NCI-H2196 (cell line): ENCODE data around the gene SLC31A1.
"Not testable (repeated sequence)": the region's sequence is repeated elsewhere in the genome, so short reads cannot be mapped to it uniquely, and the experiment has no call there.

Source experiments
- DNase-seq: peaks from one replicate; lab custom pipeline; 2025; ENCODE audit not compliant: unreplicated experiment; lab: John Stamatoyannopoulos, UW

The SLC31A1 gene

DNA sequence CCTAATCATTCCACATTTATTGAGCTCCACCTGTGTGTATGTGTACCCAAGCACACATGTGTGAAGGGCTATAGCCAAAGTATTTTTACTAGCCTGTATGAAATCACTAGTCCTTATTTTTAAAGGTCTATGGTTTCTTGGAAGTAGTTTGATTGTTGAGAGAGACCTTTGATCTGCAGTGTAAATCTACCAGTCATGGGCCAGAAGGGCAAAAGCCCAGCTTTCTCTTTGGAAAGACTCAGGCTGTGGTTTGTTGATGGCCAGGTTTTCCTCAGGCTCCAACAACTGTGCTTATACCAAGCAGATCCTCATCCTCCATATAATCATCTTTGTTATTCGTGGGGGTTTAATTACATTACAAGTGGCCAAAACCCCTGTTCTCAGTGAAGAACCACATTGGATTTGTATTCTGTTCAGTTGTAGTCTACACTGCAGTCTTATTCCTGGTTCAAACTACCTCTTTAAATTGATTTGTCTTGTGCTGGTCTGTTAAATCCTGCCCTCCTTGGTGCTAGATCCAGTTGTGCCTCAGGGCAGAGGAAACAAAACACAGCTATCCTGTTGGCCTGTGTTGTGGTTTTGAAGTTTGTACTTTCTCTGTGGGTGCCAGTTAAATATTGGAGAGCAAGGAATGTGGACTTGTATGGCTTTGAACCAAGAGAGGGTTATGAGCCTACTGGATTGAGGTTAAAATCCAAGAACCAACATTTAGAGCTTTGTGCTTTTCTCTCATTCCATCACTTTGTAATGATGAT is 40.8 kb downstream of the SLC31A1 start:
- DNase-seq: no peak

DNA sequence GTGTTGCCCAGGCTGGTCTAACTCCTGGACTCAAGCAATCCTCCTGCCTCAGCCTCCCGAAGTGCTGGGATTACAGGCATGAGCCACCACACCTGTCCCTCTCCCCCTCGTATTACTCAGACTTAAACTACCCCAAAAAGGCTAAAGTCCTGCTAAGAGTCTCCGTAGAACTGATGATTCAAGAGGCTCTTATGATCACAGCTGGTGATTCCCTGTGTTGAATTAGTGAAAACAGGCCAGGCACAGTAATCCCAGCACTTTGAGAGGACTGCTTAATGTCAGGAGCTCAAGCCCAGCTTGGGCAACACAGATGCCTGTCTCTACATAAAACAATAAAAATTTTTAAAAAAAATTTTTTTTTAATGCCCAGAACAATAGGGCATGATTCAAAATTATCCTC is 44.8 kb downstream of the SLC31A1 start:
- DNase-seq: no peak

DNA sequence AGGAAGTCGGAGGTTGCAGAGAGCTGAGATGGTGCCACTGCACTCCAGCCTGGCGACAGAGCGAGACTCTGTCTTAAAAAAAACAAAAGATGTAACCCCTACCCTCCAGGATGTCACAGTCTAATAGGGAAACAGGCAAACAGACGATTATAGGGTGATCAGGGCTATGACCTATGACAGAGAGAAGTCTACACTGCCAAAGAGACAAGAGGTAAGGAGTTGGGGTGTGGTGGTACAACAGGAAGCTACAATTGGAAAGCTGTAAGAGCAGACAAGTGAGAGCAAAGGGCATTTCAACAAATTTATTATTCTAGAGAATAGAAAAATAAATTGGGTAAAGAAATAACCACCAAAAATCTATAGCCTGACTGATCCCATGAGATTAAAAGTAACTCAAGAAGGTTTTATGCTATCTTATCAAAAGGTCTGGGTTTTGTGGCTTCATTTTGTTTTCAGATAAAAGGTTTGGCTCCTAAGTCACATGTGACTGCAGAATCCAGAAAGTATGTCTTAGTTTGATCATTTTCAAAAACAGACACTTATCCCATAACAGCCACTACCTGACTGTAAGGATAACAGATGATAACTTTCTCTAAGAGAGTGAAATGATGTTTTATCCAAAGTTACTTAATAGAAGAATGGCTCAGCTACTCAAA is 46.7 kb downstream of the SLC31A1 start:
- DNase-seq: no peak

DNA sequence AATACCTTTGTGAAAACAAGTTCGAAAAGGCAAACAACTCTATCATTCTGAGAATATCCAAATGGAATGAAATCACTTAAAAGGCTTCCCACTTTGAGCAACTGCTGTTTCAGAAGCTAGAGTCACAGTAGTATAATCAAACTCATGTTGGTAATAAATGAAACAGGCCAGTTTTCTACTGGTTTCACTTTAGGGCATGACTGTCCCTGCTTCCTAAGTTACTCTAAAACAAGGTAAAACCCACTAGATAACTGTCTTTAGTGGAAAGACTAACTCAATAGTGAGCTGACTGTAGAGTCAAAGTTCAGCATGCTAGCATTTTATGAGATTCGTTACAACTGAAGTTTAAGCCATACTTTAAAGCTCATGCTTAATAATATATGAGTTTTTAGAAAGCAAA is 48.0 kb downstream of the SLC31A1 start:
- DNase-seq: no peak

DNA sequence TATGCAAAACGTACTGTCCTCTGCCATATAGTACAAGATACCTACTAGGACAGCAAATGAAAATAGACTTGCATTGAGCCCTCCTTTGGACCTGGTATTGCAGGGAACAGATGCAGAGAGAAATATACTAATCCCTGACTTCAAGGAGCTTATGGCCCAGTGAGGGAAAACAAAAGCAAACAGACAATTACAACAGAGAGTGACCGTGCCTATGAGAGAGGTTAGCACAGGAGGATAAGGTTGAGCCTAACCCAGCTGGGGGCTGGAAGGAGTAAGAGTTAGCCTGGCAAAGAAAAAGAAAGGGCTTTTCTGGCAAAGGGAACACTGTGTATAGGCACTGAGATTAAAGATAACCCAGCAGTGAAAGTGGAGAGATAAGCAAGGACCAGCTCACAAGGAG is 48.5 kb downstream of the SLC31A1 start:
- no peak for DNase-seq

DNA sequence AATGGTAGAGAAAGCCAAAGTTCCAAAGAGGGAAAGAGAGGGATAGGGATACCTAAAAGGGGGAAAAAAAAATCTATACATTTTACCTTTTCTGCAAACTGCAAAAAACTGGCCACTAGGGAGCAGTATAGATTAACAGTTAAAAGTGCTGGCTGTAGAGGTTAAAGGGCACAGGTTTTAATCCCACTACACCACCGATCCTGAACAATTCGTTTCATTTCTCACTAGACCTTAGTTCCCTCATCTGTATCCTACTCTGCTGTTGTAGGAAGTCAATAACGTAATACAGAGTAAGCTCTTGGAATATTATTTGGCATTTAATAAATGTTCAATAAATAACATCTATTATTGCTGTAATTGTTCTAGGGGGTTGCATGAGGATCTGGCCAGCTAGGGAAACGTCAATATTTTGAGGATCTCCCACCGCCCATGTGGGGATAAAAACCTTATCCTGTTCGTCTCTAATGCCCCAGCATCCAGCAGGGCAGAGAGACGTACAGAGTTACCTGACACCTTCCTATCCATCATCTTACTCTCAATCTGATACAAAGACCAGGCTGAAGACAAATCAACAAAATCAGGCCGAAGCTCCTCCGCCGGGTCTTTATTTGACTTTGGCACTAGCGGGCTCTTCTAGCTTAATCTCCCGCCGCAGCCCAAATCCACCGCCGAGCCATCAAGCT is 53.3 kb downstream of the SLC31A1 start:
- peak; percentile 80 for DNase-seq

DNA sequence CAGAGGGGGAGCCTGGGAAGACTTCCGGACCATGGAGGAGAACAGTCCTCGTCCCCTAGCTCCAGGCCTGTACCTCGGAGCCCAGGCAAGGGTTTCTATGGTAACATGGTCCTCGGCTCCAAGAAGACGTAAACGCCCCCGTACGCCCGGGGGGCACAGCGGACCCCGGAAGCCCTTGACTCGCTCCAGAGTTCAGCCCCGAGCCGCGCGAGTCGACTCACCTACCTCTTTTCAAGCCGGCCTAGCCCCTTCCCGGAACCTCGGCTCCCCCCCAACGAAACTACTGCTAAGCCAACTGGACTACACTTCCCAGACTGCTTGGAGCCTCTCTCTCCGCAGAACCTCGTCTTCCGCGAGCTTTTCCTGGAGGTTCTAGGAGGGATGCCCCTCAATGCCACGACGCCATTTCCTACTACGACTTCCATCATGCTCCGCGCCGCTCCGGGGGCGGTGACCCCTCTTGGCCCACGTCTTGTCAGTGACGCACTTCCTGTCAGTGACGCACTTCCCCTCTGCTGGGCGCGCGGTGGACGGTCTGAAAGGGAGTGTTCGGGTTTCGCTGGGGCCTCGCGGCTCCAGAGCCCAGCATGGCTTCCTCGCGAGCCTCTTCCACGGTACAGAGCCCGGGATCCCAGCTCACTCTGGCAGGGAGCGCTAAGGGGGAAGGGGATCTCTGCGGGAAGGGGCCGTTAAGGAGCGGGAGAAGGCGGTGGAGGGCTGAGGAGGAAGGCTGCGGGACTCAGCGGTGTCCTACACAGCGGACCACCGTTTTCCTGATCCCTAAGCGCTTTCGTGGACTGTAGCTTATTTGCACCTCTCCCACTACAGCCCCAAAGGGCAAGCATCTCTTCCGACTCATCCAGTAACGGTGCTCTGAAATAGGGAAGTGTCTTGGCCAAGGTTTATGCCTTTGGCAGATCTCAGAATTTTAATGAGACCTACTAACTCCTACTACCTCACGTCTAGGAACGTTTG is 54.1 kb downstream of the SLC31A1 start, which contains the start of the genes CDC26 and PRPF4:
CDC26 (minus strand) TSS at position 416 of the 975 bp plus-strand sequence. CDS start 3,065 bp downstream, outside the sequence.
PRPF4 (plus strand) TSS at position 502 of the 975 bp plus-strand sequence; CDS start at position 588, 86 bp downstream.
- peak; percentile 97 for DNase-seq

DNA sequence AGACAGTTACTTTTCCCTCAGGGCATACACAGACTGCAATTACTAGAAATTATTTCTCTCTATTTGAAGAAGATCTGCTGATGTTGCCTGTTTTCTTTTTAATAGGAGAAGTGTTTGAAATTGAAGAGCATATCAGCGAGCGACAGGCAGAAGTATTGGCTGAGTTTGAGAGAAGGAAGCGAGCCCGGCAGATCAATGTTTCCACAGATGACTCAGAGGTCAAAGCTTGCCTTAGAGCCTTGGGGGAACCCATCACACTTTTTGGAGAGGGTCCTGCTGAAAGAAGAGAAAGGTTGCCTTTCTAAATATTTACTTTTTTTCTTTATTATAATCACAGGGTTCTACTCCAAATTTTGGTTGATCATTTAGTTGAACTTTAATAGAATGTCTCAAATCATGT is 57.5 kb downstream of the SLC31A1 start:
- DNase-seq: no peak

DNA sequence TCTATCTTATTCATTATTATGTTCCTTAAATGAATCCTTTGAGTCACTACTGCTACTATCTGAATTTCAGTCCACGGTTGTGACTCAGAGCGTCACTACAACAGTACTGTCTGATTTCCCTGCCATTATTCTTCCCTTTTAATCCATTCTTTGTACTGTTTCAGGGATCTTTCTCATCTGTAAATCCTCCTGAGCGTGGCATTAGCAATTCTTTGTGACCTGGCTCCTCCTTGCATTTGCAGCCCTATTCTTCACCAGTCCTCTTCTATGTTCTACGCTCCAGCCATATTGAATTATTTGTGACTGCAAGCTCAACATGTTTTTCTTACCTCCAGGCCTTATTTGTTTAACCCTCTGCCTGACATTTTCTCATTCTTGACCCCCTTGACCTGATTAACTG is 60.0 kb downstream of the SLC31A1 start:
- DNase-seq: no peak

DNA sequence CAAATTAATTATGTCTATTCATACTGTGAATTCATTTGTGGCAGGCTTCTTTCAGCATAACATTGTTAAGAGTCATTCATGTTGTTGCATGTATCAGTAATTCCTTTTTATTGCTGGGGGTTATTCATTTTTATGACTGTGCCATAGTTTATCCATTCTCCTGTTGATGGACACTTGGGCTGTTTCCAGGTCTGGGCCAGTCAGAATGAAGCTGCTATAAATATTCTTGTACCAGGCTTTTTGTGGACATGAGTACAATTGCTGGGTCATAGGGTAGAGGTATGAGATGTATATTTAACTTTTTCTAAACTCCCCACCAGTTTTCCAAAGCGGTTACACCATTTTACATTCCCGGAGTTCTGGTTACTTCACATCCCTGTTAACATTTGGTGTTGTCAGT is 67.7 kb downstream of the SLC31A1 start:
- DNase-seq: no peak

DNA sequence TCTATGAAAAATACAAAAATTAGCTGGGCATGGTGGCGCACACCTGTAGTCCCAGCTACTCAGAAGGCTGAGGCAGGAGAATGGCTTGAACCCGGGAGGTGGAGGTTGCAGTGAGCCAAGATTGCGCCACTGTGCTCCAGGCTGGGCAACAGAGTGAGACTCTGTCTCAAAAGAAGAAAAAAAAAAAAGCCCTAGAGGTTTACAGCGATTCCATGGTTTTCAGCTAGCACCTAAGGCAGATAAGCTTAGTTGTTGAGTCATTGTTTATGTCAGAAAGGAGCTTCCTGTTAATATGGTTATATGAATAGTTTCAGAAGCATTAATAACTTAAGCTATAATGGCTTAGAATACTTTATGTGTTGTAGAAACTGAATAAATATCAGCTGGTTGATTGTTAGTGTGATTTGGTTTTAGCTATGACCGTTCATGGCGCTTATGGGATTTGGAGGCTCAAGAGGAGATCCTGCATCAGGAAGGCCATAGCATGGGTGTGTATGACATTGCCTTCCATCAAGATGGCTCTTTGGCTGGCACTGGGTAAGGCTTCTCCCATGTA is 68.8 kb downstream of the SLC31A1 start:
- DNase-seq: no peak

DNA sequence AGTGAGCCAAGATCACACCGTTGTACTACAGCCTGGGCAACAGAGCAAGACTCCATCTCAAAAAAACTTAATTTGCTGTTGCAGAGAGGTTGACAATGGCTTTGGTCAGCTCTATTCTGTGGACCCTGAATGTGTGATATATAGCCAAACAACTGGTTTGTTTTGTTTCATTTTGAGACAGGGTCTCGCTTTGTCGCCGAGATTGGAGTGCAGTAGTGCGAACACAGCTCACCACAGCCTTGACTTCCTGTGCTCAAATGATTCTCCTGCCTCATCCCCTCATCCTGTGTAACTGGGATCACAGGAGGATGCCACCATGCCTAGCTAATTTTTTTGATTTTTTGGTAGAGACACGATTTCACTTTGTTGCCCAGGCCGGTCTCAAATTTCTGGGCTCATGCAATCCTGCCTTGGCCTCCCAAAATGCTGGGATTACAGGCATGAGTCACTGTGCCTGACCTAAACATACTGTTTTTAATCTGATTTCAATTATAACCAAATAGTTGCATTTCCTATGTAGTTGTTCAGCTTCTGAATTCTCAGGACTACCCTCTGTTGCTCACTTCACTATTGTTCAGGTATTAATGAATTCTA is 72.0 kb downstream of the SLC31A1 start:
- DNase-seq: no peak

DNA sequence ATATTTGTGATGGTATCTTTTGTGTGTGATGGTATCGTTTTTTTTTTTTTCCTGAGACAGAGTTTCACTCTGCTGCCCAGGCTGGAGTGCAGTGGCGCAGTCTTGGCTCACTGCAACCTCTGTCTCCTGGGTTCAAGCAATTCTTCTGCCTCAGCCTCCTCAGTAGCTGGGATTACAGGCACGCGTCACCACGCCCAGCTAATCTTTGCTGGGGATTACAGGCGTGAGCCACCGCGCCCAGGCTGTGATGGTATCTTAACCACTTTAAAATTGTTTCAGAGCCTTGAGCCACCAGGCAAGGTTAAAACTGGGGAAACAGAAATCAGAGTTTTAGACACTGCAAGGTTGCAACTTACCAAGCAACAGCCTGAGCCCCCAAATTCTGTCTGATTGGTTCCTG is 74.9 kb downstream of the SLC31A1 start:
- DNase-seq: not testable (repeated sequence)

DNA sequence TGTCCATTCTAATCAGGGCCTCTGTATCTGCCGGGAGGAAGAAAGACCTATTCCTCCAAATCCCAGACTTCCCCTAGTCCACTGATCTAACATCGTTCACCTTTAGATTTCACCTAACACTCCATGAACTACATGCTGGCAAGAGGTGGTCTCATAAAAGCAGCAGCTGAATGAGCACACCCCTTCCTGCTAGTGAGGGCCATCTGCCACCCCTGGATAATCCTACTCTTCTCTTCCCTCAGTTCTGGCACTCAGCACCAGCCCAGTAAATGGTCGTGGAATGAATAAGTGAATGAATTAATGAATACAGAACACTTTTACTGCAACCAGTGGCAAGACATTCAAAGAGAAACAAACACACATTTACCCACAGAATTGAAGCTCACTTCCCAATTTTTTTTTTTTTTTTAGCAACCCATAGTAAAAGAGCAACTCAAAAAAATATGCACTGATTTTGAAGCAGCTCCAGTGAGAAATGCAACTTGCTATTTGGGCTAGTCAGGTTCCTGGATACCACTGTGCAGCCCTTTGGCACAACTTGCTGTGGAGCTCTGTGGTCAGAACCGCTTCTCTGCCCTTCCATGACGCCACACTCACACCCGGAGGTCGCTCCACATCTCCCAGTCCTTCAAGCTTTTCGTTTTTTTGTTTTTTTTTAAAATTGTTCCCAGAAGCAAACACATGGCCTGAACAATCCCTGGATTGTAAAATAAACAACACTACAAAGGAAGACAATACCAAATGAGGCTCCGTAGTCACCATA is 75.6 kb downstream of the SLC31A1 start:
- no peak for DNase-seq

DNA sequence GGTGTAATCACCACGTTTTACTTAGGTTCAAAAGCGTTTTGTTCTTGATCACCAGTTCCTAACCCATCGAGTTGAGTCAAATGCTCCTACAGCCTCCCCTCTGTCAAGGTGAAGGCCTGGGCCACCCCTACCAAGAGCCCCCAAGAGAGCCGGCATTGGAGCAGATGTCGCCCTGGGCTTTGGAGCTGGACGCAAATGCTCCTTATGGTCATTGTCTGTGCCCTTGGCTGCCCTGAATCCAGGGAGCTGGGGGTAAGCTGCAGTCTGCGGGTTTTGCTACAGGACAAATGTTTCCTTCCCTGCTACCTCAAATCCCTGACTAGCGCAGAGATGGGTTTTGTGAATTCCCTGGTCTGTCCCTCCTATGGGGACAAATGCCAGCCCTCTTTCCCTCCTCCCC is 77.0 kb downstream of the SLC31A1 start:
- peak; percentile 39 for DNase-seq

DNA sequence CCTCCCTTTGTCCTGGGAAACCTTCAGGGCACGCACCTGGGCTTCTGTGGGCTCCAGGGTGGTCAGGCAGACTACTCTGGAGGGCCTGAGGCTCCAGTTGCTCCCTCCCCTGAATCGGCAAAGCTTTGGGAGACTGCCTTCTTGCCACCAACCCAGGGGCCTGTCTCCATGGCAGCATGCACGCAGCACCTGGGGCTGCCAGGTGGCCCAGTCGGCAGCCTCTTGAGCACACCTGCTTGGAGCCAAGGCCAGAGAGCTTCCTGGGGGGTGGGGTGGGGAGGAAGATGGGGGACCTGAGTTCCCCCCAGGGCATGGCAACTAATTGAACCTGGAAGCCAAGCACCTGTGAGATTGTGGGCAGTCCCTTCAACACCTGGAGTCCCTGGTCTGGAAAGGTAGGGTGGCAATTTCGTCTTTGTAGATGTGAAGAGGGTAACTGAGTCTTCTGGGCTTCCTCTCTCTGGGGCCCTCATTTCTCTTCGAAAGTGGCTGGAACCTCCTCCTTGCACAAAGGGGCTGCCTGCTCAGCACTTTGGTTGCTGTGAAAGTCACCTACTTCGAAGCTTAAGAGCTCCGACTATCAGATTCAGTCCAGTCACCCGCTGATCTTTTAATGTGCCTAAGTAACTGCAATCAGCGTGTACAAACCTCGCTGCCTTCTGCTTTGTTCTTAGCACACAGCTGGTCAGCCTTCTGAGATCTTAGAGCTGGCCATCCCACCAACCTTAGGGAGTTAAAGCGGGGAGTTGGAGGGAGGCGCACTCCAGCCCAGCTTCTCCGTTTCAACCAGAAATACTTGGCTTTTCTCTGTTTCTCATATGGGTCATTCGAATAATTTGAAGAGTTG is 77.8 kb downstream of the SLC31A1 start:
- peak; percentile 85 for DNase-seq

DNA sequence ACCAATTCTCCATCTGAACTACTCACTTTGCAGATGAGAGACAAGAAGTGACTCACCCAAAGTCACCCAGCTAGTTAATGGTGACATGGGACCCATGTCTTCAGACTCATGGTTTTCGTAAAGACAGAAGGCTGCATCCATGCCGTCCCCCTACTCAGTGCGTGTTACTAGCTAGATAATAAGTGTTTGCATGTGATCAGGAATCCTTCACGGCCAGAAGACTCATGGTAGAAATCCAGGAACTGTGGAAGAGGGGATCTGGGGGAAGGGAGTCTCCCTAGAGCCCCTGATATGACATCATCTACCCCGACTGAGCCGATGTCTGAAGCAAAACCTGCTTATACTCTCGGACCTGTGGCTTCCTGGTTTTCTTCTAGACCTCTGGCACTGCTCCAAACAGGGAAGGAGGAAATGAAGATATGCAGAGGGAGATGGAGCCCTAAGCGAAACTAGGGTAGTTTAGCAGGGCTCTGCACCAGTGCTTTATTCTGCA is 78.5 kb downstream of the SLC31A1 start:
- DNase-seq: peak; percentile 80

DNA sequence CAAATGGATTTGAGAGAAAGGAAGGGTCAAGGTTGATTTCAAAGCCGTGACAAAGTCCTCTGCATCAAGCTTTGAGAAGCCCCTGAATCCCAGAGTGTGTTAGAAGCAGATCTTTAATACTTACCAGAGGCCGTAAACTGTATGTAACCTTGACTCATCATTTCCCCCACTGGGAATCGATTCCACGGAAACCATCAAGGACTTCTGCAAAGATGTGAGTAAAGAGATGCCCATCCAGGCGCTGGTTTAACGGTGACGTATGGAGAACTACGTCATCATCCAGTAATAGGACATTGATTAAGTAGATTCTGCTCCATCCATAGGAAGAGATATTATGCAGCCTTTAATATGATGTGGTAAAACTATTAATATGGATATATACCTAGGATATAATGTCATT is 80.2 kb downstream of the SLC31A1 start:
- no peak for DNase-seq
